HG02763 (cell line): ENCODE measurements around the gene TAF11L13.
"Not testable (repeated sequence)": the region's sequence is repeated elsewhere in the genome, so short reads cannot be mapped to it uniquely, and the experiment has no call there.

ENCODE experiments used
- ATAC-seq: cut with Tn5 transposase; IDR thresholded peaks from one replicate; pipeline ENCODE4 v1.9.1; 2021; ENCODE audit warnings: mild to moderate bottlenecking, moderate library complexity; ENCODE audit not compliant: unreplicated experiment

TAF11L13 gene

DNA sequence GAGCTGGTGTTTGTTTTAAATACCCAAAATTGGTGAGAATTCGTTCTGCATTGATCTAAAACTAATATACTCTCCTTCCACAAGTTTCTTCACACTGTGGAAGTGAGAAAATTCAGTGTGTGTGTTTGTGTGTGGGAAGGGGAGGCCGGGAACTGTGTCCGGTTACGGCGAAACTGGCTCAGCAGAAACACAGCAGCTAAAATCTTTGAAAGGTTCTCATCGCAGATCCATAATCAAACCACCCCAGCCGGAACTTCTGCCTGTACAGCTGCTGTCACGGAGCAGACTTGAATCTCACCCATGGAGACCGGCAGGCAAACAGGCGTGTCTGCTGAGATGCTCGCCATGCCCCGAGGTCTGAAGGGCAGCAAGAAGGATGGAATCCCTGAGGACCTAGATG is at the start of gene TAF11L13:
Gene TAF11L13 (plus strand): TSS at position 301 of the 400 bp plus-strand sequence.
- ATAC-seq, result not testable (repeated sequence)

GRCh38 chr5:17585658-17586057 is 46.2 kb upstream of the TAF11L13 start, which contains the start of gene TAF11L7:
Gene TAF11L7 (minus strand): TSS chr5:17585758.
- not testable (repeated sequence) for ATAC-seq

DNA sequence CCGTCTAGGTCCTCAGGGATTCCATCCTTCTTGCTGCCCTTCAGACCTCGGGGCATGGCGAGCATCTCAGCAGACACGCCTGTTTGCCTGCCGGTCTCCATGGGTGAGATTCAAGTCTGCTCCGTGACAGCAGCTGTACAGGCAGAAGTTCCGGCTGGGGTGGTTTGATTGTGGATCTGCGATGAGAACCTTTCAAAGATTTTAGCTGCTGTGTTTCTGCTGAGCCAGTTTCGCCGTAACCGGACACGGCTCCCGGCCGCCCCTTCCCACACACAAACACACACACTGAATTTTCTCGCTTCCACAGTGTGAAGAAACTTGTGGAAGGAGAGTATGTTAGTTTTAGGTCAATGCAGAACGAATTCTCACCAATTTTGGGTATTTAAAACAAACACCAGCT is 41.0 kb upstream of the TAF11L13 start, which contains the start of gene TAF11L8:
Gene TAF11L8 (minus strand): TSS at position 101 of the 400 bp plus-strand sequence.
- ATAC-seq, result not testable (repeated sequence)

GRCh38 chr5:17594255-17594654 is 37.6 kb upstream of the TAF11L13 start, which contains the start of gene TAF11L9:
Gene TAF11L9 (minus strand): TSS chr5:17594394.
- not testable (repeated sequence) for ATAC-seq

DNA sequence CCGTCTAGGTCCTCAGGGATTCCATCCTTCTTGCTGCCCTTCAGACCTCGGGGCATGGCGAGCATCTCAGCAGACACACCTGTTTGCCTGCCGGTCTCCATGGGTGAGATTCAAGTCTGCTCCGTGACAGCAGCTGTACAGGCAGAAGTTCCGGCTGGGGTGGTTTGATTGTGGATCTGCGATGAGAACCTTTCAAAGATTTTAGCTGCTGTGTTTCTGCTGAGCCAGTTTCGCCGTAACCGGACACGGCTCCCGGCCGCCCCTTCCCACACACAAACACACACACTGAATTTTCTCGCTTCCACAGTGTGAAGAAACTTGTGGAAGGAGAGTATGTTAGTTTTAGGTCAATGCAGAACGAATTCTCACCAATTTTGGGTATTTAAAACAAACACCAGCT is 34.2 kb upstream of the TAF11L13 start, which contains the start of gene TAF11L10:
Gene TAF11L10 (minus strand): TSS at position 101 of the 400 bp plus-strand sequence.
- not testable (repeated sequence) for ATAC-seq

GRCh38 chr5:17603880-17604279 is 28.0 kb upstream of the TAF11L13 start, which contains the start of gene TAF11L11:
Gene TAF11L11 (plus strand): TSS chr5:17604183.
- ATAC-seq, result not testable (repeated sequence)

DNA sequence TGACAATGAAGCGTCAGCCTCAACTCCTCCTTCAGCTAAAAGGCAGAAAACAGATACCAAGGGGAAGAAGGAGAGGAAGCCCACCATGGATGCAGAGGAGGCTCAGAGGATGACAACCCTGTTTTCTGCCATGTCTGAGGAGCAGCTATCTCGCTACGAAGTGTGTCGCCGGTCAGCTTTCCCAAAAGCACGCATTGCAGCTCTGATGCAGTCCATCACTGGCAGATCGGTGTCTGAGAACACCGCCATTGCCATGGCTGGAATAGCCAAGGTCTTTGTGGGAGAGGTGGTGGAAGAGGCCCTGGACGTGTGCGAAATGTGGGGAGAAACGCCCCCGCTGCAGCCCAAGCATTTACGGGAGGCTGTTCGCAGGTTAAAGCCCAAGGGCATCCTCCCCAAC is 26.9 kb upstream of the TAF11L13 start:
- ATAC-seq, result no peak

DNA sequence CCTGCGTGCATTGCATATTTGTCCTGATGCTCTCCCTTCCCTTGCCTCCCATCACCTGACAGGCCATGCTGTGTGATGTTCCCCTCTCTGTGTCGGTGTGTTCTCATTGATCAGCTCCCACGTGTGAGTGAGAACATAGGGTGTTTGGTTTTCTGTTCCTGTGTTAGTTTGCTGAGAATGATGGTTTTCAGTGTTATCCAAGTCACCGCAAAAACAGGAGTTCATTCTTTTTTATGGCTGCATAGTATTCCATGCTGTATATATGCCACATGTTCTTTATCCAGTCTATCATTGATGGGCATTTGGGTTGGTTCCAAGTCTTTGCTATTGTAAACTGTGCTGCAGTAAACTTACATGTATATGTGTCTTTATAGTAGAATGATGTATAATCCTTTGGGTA is 24.4 kb upstream of the TAF11L13 start:
- not testable (repeated sequence) for ATAC-seq

DNA sequence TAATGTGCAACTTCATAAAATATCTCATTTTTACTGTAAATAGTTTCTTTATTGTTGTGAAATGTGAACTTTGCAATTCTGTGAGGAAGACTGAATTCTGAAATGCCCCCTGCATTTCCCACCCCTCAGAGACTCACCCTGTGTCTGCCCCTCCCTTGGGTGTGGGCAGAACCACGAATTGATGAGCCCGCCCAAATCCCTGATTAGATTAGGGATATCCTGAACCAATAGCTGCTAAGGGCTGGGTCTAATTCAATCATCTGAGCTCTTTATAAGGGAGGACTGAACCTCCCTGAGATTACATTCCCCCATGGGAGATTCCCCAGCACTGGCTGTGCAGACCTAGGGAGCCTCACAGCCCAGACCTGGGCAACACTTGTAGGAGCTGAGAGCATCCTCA is 21.8 kb upstream of the TAF11L13 start, which contains the start of gene TAF11L12:
Gene TAF11L12 (plus strand): TSS at position 301 of the 400 bp plus-strand sequence.
- not testable (repeated sequence) for ATAC-seq

DNA sequence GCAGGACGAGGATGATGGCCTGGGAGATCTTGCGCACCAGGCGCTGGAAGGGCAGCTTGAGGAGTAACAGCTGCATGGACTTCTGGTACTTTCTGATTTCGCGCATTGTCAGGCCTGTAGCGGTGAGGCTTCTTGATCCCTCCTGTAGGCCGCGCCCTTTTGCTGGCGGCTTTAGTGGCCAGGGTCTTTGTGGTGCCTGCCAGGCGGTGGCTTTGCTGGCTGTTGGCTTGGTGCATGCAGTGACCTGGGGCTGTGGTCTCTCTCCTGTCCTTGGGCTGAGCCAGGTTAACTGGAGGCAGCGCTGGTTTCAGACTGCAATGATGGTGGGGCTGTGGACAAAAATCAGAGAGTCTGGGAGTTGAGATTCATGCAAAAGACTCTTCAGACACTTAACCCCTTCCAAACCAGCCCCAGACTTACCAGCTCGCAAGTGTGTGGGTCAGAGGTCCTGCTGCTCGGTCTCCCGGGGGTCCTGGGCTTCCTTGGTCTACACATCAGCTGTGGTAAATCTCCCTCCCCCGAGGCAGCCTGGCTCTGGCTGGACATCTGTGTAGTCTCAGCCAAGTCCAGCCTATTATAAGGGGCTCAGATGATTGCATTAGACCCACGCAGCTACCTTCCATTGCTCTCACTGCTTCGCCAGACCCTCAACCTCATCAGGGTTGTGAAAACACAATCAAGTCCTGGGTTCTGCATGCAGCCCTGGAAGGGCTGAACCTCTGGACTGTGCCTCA is 16.8 kb upstream of the TAF11L13 start:
- no peak for ATAC-seq

DNA sequence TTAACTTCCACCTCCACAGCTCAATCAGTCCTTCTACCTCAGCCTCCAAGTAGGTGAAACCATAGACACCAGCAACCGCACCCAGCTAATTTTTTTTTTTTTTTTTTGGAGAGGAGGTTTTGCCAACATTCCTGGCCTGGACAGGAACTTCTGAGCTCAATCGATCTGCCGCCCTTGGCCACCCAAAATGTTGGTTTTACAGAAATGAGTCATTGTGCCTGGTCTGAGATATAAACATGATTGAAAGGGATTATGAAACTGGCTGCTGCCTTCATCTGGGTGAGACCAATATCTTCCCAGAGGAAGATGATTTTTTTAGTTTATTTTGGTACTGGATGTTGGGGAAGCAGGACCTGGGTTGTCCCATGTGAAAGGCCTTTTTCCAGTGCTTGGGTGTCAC is 12.5 kb upstream of the TAF11L13 start:
- no peak for ATAC-seq

GRCh38 chr5:17620627-17621026 is 11.3 kb upstream of the TAF11L13 start:
- no peak for ATAC-seq

DNA sequence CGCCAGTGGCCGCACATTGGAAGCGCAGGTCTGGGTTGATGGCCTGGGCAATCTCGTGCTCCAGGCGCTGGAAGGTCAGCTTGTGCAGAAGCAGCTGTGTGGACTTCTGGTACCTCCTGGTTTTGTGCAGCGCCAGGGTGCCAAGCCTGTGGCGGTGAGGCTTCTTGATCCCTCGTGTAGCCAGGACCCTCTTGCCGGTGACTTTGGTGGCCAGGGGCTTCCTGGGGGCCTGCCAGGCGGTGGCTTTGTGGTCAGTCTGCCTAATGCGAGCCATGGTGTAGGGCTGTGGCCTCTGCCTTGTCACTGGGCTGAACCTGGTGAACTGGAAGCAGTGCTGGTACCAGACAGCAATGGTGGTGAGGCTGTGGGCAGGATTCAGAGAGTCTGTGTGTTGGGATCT is 6.2 kb upstream of the TAF11L13 start:
- no peak for ATAC-seq

DNA sequence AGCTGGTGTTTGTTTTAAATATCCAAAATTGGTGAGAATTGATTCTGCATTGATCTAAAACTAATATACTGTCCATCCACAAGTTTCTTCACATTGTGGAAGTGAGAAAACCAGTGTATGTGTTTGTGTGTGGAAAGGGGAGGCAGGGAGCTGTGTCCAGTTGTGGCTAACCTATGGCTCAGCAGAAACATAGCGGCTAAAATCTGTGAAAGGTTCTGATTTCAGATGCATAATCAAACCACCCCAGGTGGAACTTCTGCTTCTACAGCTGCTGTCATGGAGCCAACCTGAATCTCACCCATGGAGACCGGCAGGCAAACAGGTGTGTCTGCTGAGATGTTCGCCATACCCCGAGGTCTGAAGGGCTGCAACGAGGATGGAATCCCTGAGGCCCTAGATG is 2.3 kb downstream of the TAF11L13 start, which contains the start of gene TAF11L14:
Gene TAF11L14 (plus strand): TSS at position 301 of the 400 bp plus-strand sequence.
- no peak for ATAC-seq

DNA sequence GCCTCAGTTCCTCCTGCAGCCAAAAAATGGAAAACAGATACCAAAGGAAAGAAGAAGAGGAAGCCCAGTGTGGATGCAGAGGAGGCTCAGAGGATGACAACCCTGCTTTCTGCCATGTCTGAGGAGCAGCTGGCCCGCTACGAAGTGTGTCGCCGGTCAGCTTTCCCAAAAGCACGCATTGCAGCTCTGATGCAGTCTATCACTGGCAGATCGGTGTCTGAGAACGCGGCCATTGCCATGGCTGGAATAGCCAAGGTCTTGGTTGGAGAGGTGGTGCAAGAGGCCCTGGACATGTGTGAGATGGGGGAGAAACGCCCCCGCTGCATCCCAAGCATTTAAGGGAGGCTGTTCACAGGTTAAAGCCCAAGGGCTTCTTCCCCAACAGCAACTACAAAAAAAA is 17.3 kb downstream of the TAF11L13 start:
- ATAC-seq, result not testable (repeated sequence)

- ATAC-seq, result not testable (repeated sequence)
Measured at GRCh38 chr5:17655201-17655759, 23.4 kb downstream of the TAF11L13 start.

GRCh38 chr5:17655921-17656320 is 24.0 kb downstream of the TAF11L13 start:
- ATAC-seq, result no peak

DNA sequence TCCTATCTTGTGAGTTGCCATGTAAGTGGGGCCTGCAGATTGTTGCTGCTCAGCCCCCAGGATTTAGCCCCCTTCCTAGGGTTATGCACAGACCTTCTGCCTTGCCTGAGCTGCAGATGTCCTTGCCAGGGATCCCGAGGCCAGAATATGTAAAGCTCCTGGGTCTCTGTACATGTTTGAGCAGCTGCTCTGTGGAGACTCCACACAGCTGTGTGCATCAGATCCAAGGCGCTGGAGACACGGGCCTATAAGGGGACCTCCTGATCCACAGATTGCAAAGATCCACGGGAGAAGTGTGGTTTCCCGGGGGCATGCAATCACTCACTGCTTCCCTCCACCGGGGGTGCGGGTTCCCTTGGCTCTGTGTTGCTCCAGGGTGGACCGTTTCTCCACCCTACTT is 31.3 kb downstream of the TAF11L13 start:
- ATAC-seq, result no peak

- ATAC-seq, result no peak
Measured at GRCh38 chr5:17665836-17666235, 33.9 kb downstream of the TAF11L13 start.

DNA sequence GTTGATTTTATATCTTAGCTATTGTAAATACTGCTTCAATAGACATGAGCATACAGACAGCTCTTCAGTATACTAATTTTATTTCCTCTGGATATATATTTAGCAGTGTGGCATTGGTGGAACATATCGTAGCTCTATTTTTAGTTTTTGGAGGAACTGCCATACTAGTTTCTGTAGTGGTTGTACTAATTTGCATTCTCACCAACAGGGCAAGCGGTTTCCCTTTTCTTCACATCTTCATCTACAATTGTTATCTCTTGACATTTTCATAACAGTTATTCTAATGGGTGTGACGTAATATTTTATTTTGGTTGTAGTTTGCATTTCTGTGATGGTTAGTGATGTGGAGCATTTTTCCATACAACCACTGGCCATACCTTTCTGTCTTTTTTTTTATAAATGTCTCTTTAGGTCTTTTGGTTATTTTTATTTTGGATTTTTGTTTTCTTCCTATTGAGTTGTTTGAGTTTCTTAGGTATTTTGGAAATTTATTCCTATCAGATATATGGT is 34.9 kb downstream of the TAF11L13 start:
- no peak for ATAC-seq

GRCh38 chr5:17670353-17670752 is 38.5 kb downstream of the TAF11L13 start:
- no peak for ATAC-seq
